HG02884 (cell line): Measurements from ENCODE around the gene DNAJC24.

Experiments
- ATAC-seq: cut with Tn5 transposase; IDR thresholded peaks from one replicate; pipeline ENCODE4 v1.9.1; 2021; ENCODE audit warnings: mild to moderate bottlenecking, moderate library complexity; ENCODE audit not compliant: unreplicated experiment

The DNAJC24 gene

DNA sequence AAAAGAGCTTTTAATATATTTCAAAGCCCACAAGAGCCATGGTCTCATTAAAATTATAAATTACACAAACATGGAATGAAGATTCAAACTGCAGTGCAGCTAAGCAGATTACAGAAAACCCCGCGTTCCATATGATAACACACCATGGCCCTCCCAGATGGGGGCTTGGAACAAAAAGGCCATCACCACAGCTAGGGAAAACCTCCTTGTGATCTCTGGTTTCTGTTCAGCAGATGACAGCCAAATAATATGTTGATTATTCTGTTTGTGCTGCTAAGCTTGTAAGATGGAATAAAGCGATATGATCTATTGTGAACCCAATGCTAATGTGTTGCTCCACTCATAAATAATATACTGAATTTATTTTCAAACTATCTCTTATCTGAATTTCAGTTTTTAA is 111.3 kb downstream of the DNAJC24 start:
- no peak for ATAC-seq
